ENCODE data around the gene ZNF638.

GRCh38 chr2:71393216-71393615 is 61.6 kb downstream of the ZNF638 start:
- TF ChIP-seq ETV6 (IDR thresholded peaks at IDR 0.05; ENCODE audit: borderline replicate concordance in 1 of 2, low read depth in 2 of 2, low read length in 1 of 2) (no peak), ETV6 (CRISPR knock-in tag; IDR thresholded peaks at IDR 0.05; ENCODE audit: borderline replicate concordance) (no peak), MXI1 (IDR thresholded peaks at IDR 0.05; ENCODE audit: low read depth, low read length) (no peak)

Data from K562 (cell line).